ENCODE data around the gene DYNC2H1.

The DYNC2H1 gene

DNA sequence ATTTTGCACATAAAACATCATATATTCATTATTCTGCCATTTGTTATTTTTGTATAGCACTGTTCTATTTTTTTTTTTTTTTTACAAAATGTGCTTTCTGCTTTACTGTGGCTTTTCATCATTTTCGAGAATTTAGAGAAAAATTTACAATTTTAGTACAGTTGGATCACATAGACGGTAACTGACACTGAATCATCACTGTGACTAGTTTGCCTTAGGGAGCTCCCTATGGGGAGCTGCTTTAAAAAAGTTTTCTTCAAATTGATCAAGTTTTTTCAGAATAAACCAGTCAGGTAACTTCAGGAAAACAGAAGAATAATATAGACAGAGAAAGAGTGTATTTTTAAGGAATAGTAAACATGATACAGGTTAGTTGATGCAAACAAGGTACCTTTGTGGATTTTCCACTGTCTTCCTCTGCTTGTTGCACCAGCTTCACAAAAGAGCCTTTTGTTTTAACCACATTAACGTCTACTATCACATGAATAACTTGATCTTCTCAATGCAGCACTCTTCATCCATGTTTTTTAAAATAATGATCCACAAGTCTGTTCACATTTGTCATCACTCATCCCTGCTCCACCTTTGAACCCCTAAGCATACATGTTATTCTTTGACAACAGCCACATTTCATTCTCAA is 327.0 kb downstream of the DYNC2H1 start:
- no peak for DNase-seq (ENCODE audit: low read depth in 1 of 2, low spot score in 1 of 2)

DNA sequence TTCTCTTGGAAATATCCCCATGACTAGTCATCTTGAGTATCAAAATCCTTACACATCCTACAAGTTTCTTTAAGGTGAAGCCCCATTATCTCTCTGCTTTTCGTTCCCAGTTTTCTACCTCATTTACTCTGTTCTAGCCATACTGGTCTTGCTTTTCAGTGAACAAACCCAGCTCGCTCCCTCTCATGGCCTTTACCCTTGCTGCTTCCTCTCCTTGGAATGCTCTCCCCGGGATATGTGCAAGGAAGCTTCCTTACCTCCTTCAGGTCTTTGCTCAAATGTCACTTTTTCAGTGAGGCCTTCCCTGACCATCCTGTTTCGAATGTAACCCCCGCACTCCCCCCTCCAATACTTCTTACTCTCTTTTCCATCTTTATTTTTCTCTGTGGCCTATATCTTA is 331.8 kb downstream of the DYNC2H1 start:
- DNase-seq (ENCODE audit: low read depth in 1 of 2, low spot score in 1 of 2), result no peak

DNA sequence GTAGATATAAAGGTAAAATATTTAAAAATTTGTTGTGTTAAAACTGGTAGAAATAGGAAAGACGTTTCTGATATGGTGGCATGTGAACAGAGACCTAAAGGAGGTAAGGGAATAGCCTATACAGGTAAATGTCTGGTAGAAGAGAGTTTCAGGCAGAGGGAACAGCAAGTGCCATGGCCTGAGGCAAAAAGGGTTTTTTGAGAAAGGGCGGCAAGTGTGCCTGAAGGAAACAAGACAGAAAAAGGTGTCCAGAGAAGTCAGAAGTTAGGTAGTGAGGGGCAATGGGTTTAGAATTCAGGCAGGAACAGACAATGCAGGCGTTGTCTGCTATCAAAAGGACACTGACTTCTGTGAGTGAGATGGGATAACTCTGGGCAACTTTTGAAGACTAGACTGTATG is 339.7 kb downstream of the DYNC2H1 start:
- DNase-seq (ENCODE audit: low read depth in 1 of 2, low spot score in 1 of 2), result no peak

DNA sequence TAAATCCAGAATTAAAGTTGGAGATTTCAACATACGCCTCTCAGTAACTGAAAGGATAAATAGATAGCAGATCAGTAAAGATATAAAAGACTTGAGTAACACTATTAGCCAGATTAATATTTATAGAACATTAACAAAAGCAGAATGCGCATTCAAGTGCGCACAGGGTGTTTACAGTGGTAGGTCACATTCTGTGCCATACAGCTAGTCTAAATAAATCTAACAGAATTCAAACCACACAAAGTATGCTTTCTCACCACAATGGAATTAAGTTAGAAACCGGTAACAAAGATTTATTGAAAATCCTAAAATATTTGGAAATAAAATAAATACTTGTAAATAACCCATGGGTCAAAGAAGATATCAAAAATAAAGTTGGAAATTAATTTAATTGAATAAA is 341.0 kb downstream of the DYNC2H1 start:
- no peak for DNase-seq (ENCODE audit: low read depth in 1 of 2, low spot score in 1 of 2)

DNA sequence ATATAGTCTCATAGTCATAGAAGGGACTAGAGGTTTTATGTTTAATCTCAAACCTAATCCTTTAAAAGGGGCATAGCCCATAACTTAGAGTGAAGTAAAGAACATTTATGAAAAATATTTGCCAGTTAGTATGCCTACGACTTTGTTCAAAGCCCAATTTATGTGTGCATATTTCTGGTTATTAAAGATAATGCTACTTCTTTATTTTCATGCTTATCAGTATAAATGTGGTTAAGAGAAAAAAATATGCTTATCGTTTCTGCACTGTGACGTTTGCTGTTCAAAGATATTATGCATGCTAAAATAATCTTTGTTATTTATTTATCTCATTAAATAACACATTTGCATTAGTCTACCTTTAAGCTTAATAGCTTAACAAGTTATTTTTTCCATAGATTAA is 343.9 kb downstream of the DYNC2H1 start:
- DNase-seq (ENCODE audit: low read depth in 1 of 2, low spot score in 1 of 2), result no peak

DNA sequence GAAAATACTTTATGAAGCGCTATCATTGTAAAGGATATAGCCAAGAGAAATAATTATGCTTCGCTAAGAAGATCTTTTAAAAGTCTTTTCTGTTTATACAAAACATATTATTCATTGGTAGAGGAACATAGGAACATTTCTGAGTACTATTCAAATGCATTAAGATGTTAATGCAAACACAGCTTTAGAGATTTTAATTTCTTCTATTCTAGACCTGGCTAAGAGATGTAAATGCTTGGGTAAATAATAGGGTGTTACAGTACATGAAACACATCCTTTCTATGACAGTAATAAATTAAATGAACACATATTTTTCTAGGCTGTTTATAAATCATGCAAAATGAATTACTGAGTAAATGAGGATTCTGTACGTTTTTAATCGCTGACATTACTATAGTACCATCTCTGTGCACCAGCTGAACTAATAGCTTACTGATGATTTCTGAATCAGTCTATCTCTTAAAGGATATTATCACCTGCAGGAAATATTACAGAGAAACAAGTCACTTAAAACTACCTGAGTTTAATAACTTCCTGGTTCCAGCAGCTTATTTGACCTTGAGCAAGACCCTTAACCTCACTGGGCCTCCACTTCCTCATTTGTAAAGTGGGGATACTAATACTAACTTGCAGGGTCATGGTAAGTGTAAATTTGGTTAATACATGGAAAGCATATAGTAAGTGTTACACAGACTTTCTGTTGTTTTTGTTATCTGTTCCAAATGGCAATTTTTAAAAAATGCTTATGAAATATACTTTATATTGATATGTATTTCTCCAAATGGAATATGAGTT is 344.9 kb downstream of the DYNC2H1 start:
- no peak for DNase-seq (ENCODE audit: low read depth in 1 of 2, low spot score in 1 of 2)

DNA sequence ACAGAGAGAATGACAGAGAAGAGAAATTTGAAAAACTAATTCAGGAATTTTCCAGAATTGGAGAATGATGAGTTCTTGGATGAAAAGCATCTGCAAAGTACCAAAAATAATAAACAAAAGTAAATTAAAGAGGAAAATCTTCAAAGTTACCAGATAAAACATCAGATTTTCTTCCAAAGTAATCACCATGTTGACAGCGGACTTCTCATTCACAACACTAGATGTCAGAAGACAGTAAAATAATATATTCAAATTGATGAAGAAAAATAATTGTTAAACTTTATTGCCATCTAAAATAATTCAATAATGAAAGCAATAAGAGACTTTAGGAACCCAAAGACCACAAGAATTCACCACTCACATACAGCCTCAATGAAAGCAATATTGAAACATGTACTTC is 355.2 kb downstream of the DYNC2H1 start:
- no peak for DNase-seq (ENCODE audit: low read depth in 1 of 2, low spot score in 1 of 2)

DNA sequence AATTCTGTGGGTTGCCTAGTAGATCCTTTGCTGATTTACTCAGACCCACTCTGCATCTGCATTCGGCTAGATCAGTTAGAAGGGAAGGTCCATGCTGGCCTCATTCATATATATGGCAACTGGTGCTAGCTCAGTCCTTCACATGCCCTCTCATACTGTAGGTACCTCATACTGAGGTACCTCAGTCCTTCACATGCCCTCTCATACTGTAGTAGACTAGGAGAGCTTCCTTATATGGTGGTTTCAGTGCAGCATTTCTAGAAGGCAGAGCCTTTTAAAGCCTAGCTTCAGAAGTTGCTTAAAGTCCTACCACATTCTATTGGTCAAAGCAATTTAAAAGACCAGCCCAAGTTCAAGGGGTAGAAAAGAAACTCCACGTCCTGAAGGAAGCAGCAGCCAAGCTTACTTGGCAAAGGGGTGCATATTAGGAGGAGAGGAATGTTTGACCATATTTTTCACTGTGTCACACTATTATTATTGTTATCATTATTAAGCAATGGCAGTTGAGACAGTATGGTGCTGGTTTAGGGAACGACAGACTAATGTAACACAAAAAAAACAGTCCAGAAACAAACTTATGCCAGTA is 356.4 kb downstream of the DYNC2H1 start:
- no peak for DNase-seq (ENCODE audit: low read depth in 1 of 2, low spot score in 1 of 2)

DNA sequence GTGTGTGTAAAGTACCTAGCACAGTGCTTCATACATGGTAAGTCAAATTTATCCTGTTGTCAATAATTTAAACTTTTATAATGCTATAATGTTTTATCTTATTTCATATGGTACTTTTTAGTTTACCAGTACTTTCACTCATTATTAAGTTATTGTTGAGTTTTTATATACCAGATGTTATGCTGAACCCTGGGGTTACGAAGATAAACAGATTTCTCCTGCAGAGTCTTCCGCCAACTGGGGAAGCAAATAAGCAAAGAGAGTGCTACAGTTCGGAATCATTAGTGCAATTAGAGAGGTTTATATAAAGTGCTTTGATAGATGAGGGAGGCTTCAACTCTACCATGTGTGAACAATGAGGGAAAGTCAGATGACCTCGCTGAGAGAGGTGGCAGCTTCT is 362.3 kb downstream of the DYNC2H1 start:
- DNase-seq (ENCODE audit: low read depth in 1 of 2, low spot score in 1 of 2), result no peak

DNA sequence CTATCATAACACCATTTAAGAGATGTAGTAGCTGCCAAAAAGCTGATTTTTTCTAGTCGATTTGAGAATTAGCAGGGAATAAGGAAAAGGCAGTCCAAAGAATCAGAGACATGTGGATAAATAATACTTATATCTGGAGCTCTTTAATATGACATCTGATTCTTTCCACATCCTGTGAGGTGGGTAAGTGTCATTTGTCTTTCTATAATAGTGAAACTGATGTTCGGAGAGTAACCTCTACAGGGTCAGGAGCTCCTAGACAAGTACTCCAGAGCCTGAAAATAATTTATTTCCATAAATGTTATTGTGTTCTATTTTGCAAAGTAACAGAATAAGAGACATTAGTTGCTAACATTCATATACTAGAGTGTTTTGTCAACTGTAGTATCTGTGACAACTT is 367.6 kb downstream of the DYNC2H1 start:
- no peak for DNase-seq (ENCODE audit: low read depth in 1 of 2, low spot score in 1 of 2)

DNA sequence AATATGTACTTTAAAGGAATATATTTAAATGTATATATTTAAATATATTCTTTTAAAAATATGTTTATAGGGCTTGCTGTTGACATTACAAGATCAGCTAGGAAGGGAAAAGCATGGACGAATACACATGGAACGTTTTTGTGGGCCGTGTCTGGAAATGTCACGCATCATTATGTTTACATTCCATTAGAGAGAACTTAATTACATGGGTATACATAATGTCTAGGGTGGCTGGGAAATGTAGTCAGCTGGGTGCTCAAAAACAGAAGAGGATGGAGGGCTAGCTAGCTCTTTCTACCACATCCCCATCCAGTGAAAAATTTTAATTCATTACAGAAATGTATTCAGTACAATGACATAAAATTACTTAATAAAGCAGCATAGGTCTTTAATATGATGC is 371.2 kb downstream of the DYNC2H1 start:
- DNase-seq (ENCODE audit: low read depth in 1 of 2, low spot score in 1 of 2), result no peak

DNA sequence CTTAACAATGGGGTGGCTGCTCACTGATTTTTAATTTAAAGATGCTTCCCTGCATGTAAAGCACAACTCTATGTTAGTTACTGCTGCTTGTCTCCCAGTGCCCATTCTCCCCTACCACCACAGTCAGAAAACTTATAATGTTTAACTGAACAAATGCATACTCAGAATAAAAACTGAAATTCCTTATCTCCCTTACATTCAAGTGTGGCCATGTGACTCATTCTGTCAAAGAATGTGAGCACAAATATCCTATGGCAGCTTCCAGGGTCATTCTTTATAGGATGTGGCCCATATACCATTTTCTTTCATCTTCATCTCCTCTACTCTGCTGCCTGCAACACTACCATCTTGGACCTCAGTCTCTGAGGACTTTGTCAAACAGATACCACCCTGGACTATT is 374.8 kb downstream of the DYNC2H1 start:
- no peak for DNase-seq (ENCODE audit: low read depth in 1 of 2, low spot score in 1 of 2)

DNA sequence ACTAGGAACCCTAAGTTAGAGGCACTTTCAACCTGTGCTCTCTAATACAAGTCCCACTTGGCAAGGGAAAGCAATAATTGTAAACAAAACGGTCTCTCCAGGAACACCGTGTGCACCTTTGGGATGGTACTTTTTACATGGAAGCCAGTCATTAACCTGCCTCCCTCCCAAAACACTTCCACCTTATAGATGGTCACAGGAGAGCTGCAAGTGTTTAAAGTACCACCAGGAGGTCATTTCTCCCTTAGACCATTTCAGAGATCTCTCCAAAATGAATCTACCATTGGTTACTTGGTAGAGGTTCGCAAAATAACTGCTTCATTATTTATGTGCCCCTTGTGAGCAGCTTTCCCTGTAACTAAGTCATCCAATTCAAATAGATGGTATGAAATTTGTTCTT is 375.3 kb downstream of the DYNC2H1 start:
- DNase-seq (ENCODE audit: low read depth in 1 of 2, low spot score in 1 of 2), result no peak

DNA sequence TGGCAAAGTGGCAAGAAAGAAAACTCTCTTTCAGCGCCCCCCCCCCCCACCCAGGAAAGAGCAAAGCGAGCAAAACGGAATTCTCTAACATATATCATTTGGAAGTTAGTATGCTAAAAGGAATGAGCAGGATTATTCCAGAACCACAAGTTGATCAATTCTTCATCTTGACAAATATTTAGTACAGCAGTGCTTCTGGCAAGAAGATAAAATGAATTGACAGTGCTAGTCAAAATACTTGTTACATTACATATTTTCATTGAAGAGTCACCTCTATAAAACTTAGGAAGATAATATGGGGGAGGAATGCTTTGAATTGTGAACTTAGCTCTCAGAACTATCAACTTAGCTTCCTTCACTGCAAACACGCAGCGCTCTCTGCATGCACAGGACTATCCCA is 377.4 kb downstream of the DYNC2H1 start:
- no peak for DNase-seq (ENCODE audit: low read depth in 1 of 2, low spot score in 1 of 2)

DNA sequence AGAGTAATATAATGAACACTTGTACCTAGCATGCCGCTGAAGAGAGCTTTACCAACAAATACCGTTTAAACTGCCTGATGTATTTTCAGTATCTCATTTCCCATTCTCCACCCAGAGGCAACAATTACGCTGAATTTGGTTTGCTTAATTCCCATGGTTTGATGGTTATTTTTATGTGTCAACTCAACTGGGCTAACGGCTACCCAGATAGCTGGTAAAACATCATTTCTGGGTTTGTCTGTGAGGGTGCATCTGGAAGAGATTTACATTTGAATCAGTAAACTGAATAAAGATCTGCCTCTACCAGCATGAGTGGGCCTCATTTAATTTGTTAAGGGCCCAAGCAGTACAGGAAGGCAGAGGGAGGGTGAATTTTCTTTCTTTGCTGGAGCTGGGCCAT is 377.9 kb downstream of the DYNC2H1 start:
- no peak for DNase-seq (ENCODE audit: low read depth in 1 of 2, low spot score in 1 of 2)

DNA sequence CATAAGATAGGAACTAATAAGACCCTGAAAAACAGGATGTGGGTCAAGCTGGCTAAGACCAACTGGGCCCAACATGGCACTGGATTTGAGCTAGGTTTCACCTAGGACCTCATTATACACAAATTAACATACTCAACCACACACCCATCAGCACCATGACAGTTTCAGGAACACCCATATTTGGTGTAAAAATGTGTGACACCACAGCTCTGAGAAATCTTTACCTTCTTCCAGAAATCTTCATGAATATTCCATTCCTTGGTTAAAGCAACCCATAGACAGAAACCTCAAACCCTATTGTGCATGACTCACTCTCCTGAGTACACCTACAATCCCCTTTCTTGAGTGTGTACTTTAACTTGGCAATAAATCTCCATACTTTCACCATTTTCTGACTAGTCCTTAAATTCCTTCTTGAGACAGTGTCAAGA is 378.8 kb downstream of the DYNC2H1 start:
- DNase-seq (ENCODE audit: low read depth in 1 of 2, low spot score in 1 of 2), result no peak

DNA sequence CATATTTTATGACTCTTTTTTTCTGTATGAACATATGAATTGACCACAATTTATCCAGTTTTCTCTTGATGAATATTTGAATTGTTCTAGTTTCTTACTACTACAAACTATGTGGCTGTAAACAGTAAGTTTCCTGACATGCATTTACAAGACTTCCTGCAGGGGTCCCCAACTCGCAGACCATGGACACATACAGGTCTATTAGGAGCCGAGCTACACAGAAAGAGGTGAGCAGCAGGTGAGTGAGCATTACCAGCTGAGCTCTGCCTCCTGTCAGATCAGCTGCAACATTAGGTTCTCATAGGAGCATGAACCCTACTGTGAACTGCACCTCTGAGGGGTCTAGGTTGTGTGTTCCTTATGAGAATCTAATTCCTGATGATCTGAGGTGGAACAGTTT is 379.4 kb downstream of the DYNC2H1 start:
- DNase-seq (ENCODE audit: low read depth in 1 of 2, low spot score in 1 of 2), result no peak

DNA sequence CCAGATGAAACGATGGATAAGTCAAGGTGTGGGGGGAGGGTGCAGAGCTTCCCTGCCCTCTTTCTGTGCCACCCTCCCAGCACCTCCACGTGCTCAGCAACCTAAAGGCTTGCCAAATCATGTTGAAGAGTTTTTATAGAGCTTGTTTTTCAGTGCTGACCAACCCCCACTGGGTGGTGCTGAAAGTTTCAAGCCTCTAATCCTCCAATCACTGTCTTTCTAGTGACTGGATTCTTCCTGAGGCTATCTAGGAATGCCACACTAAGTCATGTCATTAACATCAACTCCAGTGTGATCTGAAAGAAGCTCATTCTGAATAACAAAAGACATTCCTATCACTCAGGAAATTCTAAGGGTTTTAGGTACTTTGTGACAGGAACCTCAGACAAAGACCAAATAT is 382.6 kb downstream of the DYNC2H1 start:
- no peak for DNase-seq (ENCODE audit: low read depth in 1 of 2, low spot score in 1 of 2)

DNA sequence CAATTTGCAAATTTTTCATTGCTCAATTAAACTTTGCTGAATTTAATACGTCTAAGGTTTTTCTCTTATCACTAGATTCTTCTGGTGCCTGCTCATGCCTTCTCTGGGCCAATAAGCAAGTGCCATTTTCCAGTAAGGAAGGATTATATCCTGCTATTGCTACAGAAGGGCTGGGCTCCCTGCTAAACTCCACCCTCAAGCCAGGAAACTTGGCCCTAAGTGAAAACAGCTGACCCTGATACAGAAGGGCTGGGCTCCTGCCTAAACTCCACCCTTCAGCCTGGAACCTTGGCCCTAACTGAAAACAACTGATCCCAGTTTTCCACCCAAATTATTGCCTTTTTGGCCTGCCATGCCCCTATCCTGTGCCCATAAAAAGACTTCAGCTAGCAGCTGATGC is 385.3 kb downstream of the DYNC2H1 start:
- DNase-seq (ENCODE audit: low read depth in 1 of 2, low spot score in 1 of 2), result no peak

DNA sequence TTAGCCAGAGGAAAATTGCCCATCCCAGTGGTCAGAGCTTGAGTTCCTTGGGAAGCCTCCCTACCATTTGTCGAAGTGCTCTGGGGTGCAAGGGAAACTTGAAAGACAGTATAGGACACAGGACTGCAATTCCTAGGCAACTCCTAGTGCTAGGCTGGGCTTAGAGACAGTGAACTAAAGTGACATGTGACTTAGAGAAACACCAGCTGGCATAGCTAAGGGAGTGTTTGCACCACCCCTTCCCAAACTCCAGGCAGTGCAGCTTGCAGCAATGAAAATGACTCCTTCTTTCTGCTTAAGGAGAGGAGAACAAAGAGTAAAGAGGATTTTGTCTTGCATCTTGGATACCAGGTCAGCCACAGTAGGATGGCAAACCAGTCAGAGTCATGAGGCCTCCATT is 388.0 kb downstream of the DYNC2H1 start:
- no peak for DNase-seq (ENCODE audit: low read depth in 1 of 2, low spot score in 1 of 2)

DNA sequence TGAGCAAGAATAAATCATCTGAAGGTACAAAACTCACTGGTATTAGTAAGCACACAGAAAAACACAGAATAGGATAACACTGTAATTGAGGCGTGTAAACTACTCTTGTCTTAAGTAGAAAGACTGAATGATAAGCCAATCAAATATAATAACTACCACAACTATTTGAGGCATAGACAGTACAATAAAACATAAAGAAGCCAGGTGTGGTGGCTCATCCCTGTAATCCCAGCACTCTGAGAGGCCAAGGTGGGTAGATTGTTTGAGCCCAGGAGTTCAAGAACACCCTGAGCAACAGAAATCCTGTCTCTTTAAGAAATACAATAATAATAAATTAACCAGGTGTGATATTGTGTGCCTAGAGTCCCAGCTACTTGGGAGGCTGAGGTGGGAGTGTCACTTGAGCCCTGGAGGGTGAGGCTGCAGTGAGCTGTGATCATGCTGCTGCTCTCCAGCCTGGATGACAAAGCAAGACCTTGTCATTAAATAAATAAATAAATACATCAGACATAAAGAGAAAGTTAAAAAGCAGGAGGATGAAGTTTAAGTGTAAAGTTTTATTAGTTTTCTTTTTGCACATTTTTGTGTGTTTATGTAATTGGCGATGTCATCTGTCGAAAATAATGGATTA is 390.6 kb downstream of the DYNC2H1 start:
- DNase-seq (ENCODE audit: low read depth in 1 of 2, low spot score in 1 of 2), result no peak

DNA sequence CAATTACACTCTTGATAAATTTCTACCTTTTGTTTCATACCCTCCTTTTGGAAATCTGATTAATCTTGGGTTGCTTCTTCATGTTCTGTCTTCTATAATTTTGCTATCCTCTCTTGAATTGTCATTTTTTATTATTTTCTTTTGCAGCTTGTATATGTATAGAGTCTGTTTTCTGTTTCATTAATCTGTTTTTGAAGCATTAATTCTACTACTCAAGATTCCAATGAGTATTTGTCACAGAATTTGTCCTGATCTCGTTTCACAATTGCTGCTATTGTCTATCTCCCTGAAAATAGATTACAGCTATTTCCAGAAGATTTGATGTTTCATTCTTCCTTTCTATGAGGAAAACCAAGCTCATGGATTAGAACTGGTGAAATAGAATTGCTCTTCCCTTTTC is 406.1 kb downstream of the DYNC2H1 start:
- DNase-seq (ENCODE audit: low read depth in 1 of 2, low spot score in 1 of 2), result no peak
